Adrenal gland (tissue), 5 donors: Measurements from ENCODE around the gene TFAM.

Source experiments
- CTCF ChIP-seq, 6 experiments: fragments of 450-650 bp in 4 of 6; fragments of 200-600 bp in 2 of 6; sonication (generic) in 1 of 6; IDR thresholded peaks; 1 replicate in 5 of 6; 2 replicates in 1 of 6; pipeline versions ENCODE4 v1.5.1 to v1.8.0; 2016 to 2021; ENCODE audit warnings: antibody characterized with exemption in 6 of 6, mild to moderate bottlenecking in 2 of 6, moderate library complexity in 1 of 6
- POLR2A ChIP-seq, 2 donors: fragments of 450-650 bp; IDR thresholded peaks; one replicate each; pipeline ENCODE4 v1.6.1; 2017; ENCODE audit warnings: antibody characterized with exemption in 2 of 2, mild to moderate bottlenecking in 2 of 2, moderate library complexity in 1 of 2
- donor health status: DM: no; HTN: no; CAD: no.

DNA sequence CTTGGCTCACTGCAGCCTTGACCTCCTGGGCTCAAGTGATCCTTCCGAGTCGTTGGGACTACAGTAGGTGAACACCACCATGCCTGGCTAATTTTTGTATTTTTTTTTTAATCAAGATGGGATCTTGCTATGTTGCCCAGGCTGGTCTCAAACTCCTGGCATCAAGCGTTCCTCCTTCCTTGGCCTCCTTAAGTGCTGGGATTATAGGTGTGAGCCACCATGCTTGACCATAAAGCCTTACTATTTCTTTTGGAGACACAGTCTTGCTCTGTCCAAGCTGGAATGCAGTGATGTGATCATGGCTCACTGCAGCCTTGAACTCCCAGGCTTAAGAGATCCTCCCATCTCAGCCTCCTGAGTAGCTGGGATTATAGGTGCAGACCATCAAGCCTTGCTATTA, 12.6 kb downstream of the TFAM start:
- no peak for TF ChIP-seq CTCF (IDR thresholded peaks at IDR 0.05)
- no peak for TF ChIP-seq POLR2A (IDR thresholded peaks at IDR 0.05)
